GM18870 (cell line): ENCODE data around the gene C1orf53.

Source experiments
- ATAC-seq: cut with Tn5 transposase; IDR thresholded peaks from one replicate; pipeline ENCODE4 v1.9.1; 2021; ENCODE audit warnings: moderate library complexity; ENCODE audit not compliant: unreplicated experiment

Gene C1orf53

GRCh38 chr1:197907846-197908616, 5.6 kb downstream of the C1orf53 start:
- no peak for ATAC-seq

- ATAC-seq = no peak
Measured at GRCh38 chr1:197908716-197909220, 6.3 kb downstream of the C1orf53 start.

GRCh38 chr1:197909384-197909783, 7.0 kb downstream of the C1orf53 start:
- ATAC-seq = no peak

- ATAC-seq = no peak
Measured at GRCh38 chr1:197910120-197910991, 7.9 kb downstream of the C1orf53 start.

GRCh38 chr1:197911111-197911856, 8.9 kb downstream of the C1orf53 start:
- ATAC-seq = no peak

GRCh38 chr1:197911857-197912696, 9.6 kb downstream of the C1orf53 start:
- ATAC-seq = no peak

- ATAC-seq = no peak
Measured at GRCh38 chr1:197912739-197913494, 10.5 kb downstream of the C1orf53 start.

GRCh38 chr1:197913495-197914276, 11.3 kb downstream of the C1orf53 start:
- ATAC-seq = no peak

GRCh38 chr1:197914510-197914909, 12.1 kb downstream of the C1orf53 start:
- no peak for ATAC-seq

GRCh38 chr1:197915260-197915861, 12.9 kb downstream of the C1orf53 start:
- no peak for ATAC-seq

- no peak for ATAC-seq
Measured at GRCh38 chr1:197915862-197916499, 13.6 kb downstream of the C1orf53 start.

GRCh38 chr1:197916500-197916983, 14.1 kb downstream of the C1orf53 start:
- no peak for ATAC-seq

- ATAC-seq = no peak
Measured at GRCh38 chr1:197917805-197918651, 15.6 kb downstream of the C1orf53 start.

GRCh38 chr1:197918807-197919345, 16.4 kb downstream of the C1orf53 start:
- no peak for ATAC-seq

- ATAC-seq = no peak
Measured at GRCh38 chr1:197919346-197920066, 17.1 kb downstream of the C1orf53 start.

GRCh38 chr1:197920067-197920396, 17.6 kb downstream of the C1orf53 start:
- ATAC-seq = no peak
